ENCODE results near the gene NDUFS2. TPM values are rescaled to one million over a fixed set of nuclear protein-coding genes. Genes with fewer than 3 reads are reported as not detected.

The NDUFS2 gene
- polyA plus RNA-seq, 1 experiment, result 129 TPM

DNA sequence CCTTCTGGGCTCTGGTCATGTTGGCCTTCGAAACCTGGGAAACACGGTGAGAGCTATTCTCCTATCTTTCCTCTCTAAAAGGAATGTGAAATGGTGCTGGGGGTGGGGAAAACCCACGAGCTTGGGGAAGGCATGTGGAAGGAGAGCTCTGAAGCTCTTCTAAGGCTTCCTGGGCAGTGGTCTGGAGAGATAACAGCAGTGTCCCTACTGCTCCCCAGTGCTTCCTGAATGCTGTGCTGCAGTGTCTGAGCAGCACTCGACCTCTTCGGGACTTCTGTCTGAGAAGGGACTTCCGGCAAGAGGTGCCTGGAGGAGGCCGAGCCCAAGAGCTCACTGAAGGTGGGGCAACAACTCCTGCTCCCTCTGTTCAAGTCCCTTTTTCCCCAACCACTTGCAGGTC is 40.1 kb upstream of the NDUFS2 start:
- ChIA-PET CTCF (no interaction called here), POLR2A (no interaction called here)
- TF ChIP-seq, protein P1, sequence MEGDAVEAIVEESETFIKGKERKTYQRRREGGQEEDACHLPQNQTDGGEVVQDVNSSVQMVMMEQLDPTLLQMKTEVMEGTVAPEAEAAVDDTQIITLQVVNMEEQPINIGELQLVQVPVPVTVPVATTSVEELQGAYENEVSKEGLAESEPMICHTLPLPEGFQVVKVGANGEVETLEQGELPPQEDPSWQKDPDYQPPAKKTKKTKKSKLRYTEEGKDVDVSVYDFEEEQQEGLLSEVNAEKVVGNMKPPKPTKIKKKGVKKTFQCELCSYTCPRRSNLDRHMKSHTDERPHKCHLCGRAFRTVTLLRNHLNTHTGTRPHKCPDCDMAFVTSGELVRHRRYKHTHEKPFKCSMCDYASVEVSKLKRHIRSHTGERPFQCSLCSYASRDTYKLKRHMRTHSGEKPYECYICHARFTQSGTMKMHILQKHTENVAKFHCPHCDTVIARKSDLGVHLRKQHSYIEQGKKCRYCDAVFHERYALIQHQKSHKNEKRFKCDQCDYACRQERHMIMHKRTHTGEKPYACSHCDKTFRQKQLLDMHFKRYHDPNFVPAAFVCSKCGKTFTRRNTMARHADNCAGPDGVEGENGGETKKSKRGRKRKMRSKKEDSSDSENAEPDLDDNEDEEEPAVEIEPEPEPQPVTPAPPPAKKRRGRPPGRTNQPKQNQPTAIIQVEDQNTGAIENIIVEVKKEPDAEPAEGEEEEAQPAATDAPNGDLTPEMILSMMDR (IDR thresholded peaks at IDR 0.05; ENCODE audit: insufficient read depth, low read depth, low read length), result no peak
- Histone ChIP-seq H3K4me3 (ENCODE audit: low read depth, low read length) (no peak overlapping the region), H3K27me3 (ENCODE audit: control insufficient read depth, insufficient read depth, low read length) (no peaks in the 10 kb centered on the region), H3K36me3 (ENCODE audit: control insufficient read depth, insufficient read depth, low read length) (peaks cover 12% of the 10 kb centered on the region)
- DNase-seq (ENCODE audit: low read depth), result no peak

DNA sequence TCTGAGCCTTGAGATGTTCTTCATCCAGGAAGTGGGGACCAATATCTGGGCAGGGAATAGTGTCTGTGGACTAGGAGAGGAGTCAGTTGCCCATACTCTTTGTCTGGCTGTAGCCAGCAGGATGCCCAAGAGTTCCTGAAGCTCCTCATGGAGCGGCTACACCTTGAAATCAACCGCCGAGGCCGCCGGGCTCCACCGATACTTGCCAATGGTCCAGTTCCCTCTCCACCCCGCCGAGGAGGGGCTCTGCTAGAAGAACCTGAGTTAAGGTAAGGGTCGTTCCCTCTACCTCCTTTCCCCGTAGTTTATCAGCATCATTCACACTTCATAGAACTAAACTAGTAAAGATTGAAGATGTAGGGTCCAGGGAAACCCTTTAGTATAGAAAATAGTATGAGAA is 39.4 kb upstream of the NDUFS2 start:
- Histone ChIP-seq H3K27me3 (ENCODE audit: control insufficient read depth, insufficient read depth, low read length) (no peaks in the 10 kb centered on the region), H3K4me3 (ENCODE audit: low read depth, low read length) (no peak overlapping the region), H3K36me3 (ENCODE audit: control insufficient read depth, insufficient read depth, low read length) (peaks cover 12% of the 10 kb centered on the region)
- ChIA-PET CTCF (interaction anchor here (0.5 kb wide), 1 partner anchor 10 kb away, joined by 3 read pairs; no protein-coding TSS in a partner anchor), POLR2A (no interaction called here)
- TF ChIP-seq, protein P1 (IDR thresholded peaks at IDR 0.05; ENCODE audit: insufficient read depth, low read depth, low read length), result no peak
- DNase-seq (ENCODE audit: low read depth), result no peak

DNA sequence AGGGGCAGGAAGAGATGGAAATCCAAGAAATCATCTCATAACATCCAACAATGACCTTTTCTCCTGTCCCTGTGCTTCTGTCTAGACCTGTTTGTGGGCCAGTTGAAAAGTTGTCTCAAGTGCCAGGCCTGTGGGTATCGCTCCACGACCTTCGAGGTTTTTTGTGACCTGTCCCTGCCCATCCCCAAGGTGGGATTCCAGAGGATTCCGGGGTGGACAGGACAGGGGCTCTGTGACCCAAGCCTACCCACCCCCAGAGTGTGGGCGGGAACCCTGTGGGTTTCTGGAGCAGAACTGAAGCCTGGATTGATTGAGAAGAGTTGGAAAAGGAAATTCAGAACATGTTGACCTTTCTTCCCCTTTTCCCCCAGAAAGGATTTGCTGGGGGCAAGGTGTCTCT is 38.4 kb upstream of the NDUFS2 start:
- POLR2A ChIA-PET, result no interaction called here
- TF ChIP-seq, protein P1 (IDR thresholded peaks at IDR 0.05; ENCODE audit: insufficient read depth, low read depth, low read length), result no peak
- CTCF ChIA-PET, result no interaction called here

DNA sequence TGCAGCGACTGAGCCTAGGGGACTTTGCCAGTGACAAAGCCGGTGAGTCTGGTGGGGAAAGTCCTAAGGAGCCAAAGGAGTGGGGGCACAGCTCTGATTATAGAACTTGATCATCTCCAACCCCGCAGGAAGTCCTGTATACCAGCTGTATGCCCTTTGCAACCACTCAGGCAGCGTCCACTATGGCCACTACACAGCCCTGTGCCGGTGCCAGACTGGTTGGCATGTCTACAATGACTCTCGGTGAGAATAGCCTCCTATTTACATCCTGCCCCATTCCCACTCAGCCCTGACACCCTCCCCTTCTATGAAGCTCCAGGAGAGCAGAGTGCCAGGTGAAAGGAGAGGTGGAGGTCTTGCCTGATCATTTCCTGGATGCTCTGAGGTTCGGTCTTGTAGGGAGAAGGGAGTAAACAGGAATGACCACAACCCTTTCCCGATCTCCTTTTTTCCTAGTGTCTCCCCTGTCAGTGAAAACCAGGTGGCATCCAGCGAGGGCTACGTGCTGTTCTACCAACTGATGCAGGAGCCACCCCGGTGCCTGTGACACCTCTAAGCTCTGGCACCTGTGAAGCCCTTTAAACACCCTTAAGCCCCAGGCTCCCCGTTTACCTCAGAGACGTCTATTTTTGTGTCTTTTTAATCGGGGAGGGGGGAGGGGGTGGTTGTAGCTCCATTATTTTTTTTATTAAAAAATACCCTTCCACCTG is 37.1 kb upstream of the NDUFS2 start:
- CTCF ChIA-PET, result interaction anchor here (0.6 to 2.1 kb wide), 13 partner anchors 8 to 217 kb away, joined by 3 to 10 read pairs (median 4); partner anchors contain the start of genes CFAP126, NIT1, PFDN2 and TOMM40L

More for the DNA sequence above, 38.4 kb upstream of the NDUFS2 start:
- peaks cover 9% of the 10 kb centered on the region for H3K36me3 ChIP-seq (ENCODE audit: control insufficient read depth, insufficient read depth, low read length)
- no peaks in the 10 kb centered on the region for H3K27me3 ChIP-seq (ENCODE audit: control insufficient read depth, insufficient read depth, low read length)
- H3K4me3 ChIP-seq (ENCODE audit: low read depth, low read length), result no peak overlapping the region
- no peak for DNase-seq (ENCODE audit: low read depth)

More for the DNA sequence above, 37.1 kb upstream of the NDUFS2 start:
- Histone ChIP-seq H3K36me3 (ENCODE audit: control insufficient read depth, insufficient read depth, low read length) (peaks cover 9% of the 10 kb centered on the region), H3K27me3 (ENCODE audit: control insufficient read depth, insufficient read depth, low read length) (no peaks in the 10 kb centered on the region), H3K4me3 (ENCODE audit: low read depth, low read length) (peak overlapping the region; percentile 81)
- POLR2A ChIA-PET, result no interaction called here
- TF ChIP-seq, protein P1 (IDR thresholded peaks at IDR 0.05; ENCODE audit: insufficient read depth, low read depth, low read length), result no peak
- DNase-seq (ENCODE audit: low read depth), result no peak
